Measurements from ENCODE around the gene SLC25A34.

The SLC25A34 gene

DNA sequence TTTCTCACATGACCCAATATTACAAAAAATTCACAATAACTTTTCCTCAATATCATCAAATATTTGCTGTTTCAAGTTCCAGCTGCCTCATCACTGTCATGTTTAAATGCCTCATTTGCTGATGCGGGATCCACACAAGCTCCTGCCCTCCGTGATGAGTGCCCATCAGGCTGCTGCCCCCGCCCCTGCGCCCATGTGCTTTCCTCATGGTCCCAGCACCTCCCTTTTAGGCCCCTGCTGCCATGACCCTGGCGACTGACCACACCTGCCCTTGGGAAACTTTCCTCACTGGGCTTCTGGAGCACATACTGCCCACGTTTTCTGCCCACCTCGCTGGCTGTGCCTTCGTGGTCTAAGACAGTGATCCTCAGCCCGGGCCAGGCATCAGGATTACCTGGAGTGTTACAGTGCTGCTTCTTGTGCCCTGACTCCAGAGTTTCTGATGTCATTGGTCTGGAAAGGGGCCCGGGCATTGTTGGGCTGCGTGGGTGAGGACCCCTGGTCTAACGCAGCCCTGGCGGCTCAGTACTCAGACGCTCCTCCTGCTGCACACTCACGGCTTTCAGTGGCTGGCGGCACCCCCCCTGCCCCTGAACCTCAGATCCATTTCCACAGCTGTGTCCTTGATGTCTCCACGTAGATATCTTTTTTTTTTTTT lies 31.4 kb upstream of the SLC25A34 start:
- no peak overlapping the region for H3K4me3 ChIP-seq (ENCODE audit: low read length, poor library complexity, severe bottlenecking)
- no peaks in the 10 kb centered on the region for H3K9me2 ChIP-seq (replicated peaks; ENCODE audit: low read depth, low read length)
- H3K4me2 ChIP-seq (ENCODE audit: low read depth, low read length, poor library complexity, severe bottlenecking), result no peak overlapping the region
- H3K36me3 ChIP-seq (ENCODE audit: insufficient read depth, low read length), result peaks cover 7% of the 10 kb centered on the region; the same call in 1 of the 2 replicates
- no peaks in the 10 kb centered on the region for H3F3A ChIP-seq (ENCODE audit: low read depth)
- no peak overlapping the region for H3K9ac ChIP-seq (ENCODE audit: low read depth, low read length, poor library complexity, severe bottlenecking)
- peaks cover 54% of the 10 kb centered on the region; the same call in 1 of the 2 replicates for H3K79me2 ChIP-seq (ENCODE audit: insufficient read depth, low read length)
- no peaks in the 10 kb centered on the region for H3K4me1 ChIP-seq (ENCODE audit: insufficient read depth, low read length, poor library complexity, severe bottlenecking)
- H3K9me3 ChIP-seq (ENCODE audit: insufficient read depth, low read depth, low read length), result no peaks in the 10 kb centered on the region
- no peaks in the 10 kb centered on the region for H3K27me3 ChIP-seq (ENCODE audit: insufficient read depth, low read length, poor library complexity, severe bottlenecking)
- H2AFZ ChIP-seq (ENCODE audit: low read length), result no peak overlapping the region
- H4K20me1 ChIP-seq (ENCODE audit: insufficient read depth, low read length, poor library complexity, severe bottlenecking), result no peaks in the 10 kb centered on the region
- TF ChIP-seq, protein P1, sequence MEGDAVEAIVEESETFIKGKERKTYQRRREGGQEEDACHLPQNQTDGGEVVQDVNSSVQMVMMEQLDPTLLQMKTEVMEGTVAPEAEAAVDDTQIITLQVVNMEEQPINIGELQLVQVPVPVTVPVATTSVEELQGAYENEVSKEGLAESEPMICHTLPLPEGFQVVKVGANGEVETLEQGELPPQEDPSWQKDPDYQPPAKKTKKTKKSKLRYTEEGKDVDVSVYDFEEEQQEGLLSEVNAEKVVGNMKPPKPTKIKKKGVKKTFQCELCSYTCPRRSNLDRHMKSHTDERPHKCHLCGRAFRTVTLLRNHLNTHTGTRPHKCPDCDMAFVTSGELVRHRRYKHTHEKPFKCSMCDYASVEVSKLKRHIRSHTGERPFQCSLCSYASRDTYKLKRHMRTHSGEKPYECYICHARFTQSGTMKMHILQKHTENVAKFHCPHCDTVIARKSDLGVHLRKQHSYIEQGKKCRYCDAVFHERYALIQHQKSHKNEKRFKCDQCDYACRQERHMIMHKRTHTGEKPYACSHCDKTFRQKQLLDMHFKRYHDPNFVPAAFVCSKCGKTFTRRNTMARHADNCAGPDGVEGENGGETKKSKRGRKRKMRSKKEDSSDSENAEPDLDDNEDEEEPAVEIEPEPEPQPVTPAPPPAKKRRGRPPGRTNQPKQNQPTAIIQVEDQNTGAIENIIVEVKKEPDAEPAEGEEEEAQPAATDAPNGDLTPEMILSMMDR (conservative IDR thresholded peaks at IDR 0.05; ENCODE audit: low read length), result no peak
- TF ChIP-seq EZH2phosphoT487 (IDR thresholded peaks at IDR 0.05; ENCODE audit: borderline replicate concordance), result no peak

DNA sequence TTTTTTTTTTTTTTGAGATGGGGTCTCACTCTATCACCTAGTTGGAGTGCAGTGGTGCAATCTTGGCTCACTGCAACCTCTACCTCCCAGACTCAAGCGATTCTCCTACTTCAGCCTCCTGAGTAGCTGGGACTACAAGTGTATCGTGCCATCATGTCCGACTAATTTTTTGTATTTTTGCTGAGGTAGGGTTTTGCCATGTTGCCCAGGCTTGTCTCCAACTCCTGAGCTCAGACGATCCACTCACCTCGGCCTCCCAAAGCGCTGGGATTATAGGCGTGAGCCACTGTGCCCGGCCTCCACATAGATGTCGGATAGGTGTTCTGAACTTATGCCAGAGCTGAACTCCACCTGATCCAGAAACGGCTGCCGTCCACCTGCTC lies 30.9 kb upstream of the SLC25A34 start:
- H3K4me2 ChIP-seq (ENCODE audit: low read depth, low read length, poor library complexity, severe bottlenecking), result no peak overlapping the region
- TF ChIP-seq, protein P1 (conservative IDR thresholded peaks at IDR 0.05; ENCODE audit: low read length), result no peak
- TF ChIP-seq EZH2phosphoT487 (IDR thresholded peaks at IDR 0.05; ENCODE audit: borderline replicate concordance), result no peak
- H3K27me3 ChIP-seq (ENCODE audit: insufficient read depth, low read length, poor library complexity, severe bottlenecking), result no peaks in the 10 kb centered on the region
- peaks cover 50% of the 10 kb centered on the region; the same call in 1 of the 2 replicates for H3K79me2 ChIP-seq (ENCODE audit: insufficient read depth, low read length)
- H3K9me2 ChIP-seq (replicated peaks; ENCODE audit: low read depth, low read length), result no peaks in the 10 kb centered on the region
- no peaks in the 10 kb centered on the region for H3K4me1 ChIP-seq (ENCODE audit: insufficient read depth, low read length, poor library complexity, severe bottlenecking)
- no peaks in the 10 kb centered on the region for H3F3A ChIP-seq (ENCODE audit: low read depth)
- no peak overlapping the region for H2AFZ ChIP-seq (ENCODE audit: low read length)
- no peaks in the 10 kb centered on the region for H3K9me3 ChIP-seq (ENCODE audit: insufficient read depth, low read depth, low read length)
- no peaks in the 10 kb centered on the region for H4K20me1 ChIP-seq (ENCODE audit: insufficient read depth, low read length, poor library complexity, severe bottlenecking)
- H3K9ac ChIP-seq (ENCODE audit: low read depth, low read length, poor library complexity, severe bottlenecking), result no peak overlapping the region
- H3K36me3 ChIP-seq (ENCODE audit: insufficient read depth, low read length), result peaks cover 7% of the 10 kb centered on the region; the same call in 1 of the 2 replicates
- no peak overlapping the region for H3K4me3 ChIP-seq (ENCODE audit: low read length, poor library complexity, severe bottlenecking)

DNA sequence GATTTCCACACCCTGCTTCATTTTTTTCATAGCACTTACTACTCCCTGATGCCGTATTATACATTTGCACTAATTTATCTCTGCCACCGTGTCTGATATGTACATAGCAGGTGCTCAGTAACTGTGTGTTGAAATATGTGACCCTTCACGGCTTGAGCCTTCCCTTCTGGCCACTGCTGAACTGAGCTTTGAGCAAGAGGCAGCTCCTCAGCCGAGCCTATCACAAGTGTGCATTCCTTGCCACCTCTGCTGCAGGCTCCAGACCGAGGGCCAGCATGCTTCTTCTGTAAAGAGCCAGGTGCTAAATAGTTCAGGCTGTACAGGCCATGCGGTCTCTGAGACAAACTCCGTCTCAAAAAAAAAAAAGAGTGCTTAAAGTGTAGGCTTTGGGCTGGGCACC lies 29.3 kb upstream of the SLC25A34 start:
- H3K4me1 ChIP-seq (ENCODE audit: insufficient read depth, low read length, poor library complexity, severe bottlenecking), result no peaks in the 10 kb centered on the region
- H3K79me2 ChIP-seq (ENCODE audit: insufficient read depth, low read length), result peaks cover 47% of the 10 kb centered on the region; the same call in 1 of the 2 replicates

More for the DNA sequence above, 29.3 kb upstream of the SLC25A34 start:
- H3K27me3 ChIP-seq (ENCODE audit: insufficient read depth, low read length, poor library complexity, severe bottlenecking), result no peaks in the 10 kb centered on the region
- H3K9me3 ChIP-seq (ENCODE audit: insufficient read depth, low read depth, low read length), result no peaks in the 10 kb centered on the region
- no peak overlapping the region for H2AFZ ChIP-seq (ENCODE audit: low read length)
- TF ChIP-seq, protein P1 (conservative IDR thresholded peaks at IDR 0.05; ENCODE audit: low read length), result no peak
- no peak for TF ChIP-seq EZH2phosphoT487 (IDR thresholded peaks at IDR 0.05; ENCODE audit: borderline replicate concordance)
- H4K20me1 ChIP-seq (ENCODE audit: insufficient read depth, low read length, poor library complexity, severe bottlenecking), result no peaks in the 10 kb centered on the region
- H3K36me3 ChIP-seq (ENCODE audit: insufficient read depth, low read length), result peaks cover 7% of the 10 kb centered on the region; the same call in 1 of the 2 replicates
- H3K9me2 ChIP-seq (replicated peaks; ENCODE audit: low read depth, low read length), result no peaks in the 10 kb centered on the region
- no peak overlapping the region for H3K4me2 ChIP-seq (ENCODE audit: low read depth, low read length, poor library complexity, severe bottlenecking)
- no peak overlapping the region for H3K9ac ChIP-seq (ENCODE audit: low read depth, low read length, poor library complexity, severe bottlenecking)
- H3K4me3 ChIP-seq (ENCODE audit: low read length, poor library complexity, severe bottlenecking), result no peak overlapping the region
- no peaks in the 10 kb centered on the region for H3F3A ChIP-seq (ENCODE audit: low read depth)
